HG02763 (cell line): ENCODE measurements around the gene PIK3IP1.
"Not testable (repeated sequence)": the region's sequence is repeated elsewhere in the genome, so short reads cannot be mapped to it uniquely, and the experiment has no call there.

Source experiments
- ATAC-seq: cut with Tn5 transposase; IDR thresholded peaks from one replicate; pipeline ENCODE4 v1.9.1; 2021; ENCODE audit warnings: mild to moderate bottlenecking, moderate library complexity; ENCODE audit not compliant: unreplicated experiment

Gene PIK3IP1

DNA sequence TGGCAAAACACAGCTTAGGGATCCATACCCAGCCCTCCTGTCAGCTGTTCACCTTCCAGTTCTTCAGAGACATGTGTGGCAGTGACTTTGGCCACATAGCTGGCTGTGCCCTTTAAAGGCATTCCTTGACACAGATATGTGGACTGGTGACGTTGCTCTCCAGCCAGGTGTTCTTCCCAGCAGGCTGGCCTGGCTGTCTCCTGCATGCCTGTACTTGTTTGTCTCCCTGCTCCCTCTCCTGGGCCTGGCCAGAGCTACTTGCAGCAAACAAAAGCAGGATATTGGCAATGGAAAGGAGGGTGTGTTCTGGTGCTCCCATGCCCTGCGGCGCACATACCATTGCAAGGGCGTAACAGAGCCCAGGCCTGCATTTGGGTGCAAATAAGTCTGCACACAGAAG, 38.3 kb downstream of the PIK3IP1 start:
- no peak for ATAC-seq

DNA sequence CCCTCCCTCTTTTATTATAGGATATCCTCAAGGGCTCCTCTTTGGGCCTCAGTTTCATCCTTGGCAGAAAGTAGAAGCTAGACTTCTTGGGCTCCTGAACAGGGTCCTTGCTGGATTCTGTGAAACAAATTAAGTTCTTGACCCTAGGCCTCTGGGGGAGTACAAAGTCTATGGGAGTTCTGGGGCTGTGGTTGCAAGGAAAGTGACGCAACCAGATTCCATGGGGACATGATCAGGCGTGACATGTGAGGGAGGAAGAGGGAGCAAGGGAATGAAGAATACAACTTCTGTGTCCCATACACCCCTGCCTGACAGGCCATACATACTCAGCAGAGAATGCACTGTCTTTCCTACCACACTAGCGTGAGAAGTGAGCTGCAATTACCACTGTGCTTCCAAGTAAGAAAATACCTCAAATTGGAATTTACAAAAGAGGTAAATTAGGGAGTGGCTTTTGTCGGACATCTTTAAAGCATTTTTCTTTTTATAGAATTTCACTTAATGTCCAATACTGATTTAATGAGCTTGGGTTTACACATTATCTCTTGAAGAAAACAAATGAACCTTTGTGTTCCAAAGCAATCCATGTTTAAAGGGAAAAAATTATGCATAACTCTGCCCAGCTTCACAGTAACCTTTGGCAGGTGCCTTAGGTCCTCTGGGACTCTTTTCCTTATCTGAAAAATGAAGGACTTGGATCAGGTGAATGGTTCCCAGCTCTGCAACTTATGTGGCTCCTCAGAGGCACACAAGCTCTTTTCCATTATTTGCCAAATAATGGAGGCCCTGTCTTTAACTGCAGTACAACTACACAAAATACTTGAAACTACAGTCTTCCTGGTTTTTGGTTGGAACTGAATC, 41.3 kb downstream of the PIK3IP1 start:
- ATAC-seq, result no peak

DNA sequence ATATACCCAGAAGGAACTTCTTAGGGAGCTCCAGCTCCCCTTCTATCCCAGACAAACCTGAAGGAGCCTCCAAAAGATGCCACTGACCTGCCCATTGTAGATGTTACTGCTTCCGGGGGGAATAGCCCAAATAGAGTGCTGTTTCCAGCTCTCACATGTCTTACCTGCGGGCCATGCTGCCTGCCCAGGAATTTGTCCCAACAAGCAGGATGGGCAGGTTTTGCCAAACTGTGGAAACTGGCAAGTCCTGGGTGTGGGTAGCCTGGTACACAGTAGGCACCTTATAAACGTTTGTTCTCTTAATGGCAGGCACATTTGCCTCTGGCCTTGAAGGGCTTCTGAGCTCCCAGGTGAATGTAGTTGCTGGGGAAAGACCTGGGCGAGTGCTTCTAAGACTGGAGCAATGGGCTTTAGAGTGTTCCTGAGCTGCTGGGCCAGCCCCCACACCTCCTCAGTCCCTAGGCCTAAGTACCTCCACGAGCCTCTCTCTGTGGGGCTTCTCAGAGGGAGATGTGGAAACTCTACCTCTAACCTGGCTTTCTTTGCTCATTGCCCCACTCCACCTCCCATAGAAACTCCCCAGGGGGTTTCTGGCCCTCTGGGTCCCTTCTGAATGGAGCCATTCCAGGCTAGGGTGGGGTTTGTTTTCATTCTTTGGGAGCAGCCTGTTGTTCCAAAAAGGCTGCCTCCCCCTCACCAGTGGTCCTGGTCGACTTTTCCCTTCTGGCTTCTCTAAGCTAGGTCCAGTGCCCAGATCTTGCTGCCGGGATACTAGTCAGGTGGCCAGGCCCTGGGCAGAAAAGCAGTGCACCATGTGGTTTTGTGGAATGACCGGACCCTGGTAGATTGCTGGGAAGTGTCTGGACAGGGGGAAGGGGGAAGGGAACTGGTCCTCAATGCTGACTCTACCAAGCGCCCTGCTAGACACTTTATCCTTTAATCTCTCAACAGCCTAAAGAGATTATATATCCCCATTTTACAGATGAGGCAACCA, 43.0 kb downstream of the PIK3IP1 start:
- no peak for ATAC-seq

DNA sequence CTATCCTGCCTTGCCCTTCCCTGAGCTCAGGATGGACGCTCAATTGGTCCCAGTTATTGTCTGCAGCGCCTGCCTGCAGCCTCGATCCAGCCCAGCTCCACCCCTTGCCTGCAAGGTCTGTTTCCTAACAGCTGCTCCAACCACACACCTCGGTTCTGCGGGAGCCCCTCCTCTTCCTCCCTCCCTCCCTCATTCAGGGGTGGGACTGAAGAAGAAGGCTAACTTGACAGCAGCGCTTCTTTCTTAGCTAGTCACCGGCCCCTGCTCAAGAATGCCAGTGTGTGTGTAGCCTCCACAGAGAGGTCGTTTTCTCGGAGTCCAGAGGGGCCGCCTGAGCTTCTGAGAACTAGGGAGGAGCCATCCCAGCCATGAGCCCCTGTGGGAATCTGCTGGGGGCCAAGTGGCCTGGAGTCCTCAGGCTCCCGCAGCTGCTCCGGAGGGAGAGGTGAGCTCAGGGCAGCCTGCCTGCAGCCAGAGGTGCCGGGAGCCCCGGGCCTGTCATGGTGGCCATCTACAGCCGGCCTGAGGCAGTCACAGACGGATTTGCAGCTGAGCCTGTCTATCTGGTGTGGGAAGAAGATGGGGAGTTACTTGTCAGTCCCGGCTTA, 44.0 kb downstream of the PIK3IP1 start:
- no peak for ATAC-seq

DNA sequence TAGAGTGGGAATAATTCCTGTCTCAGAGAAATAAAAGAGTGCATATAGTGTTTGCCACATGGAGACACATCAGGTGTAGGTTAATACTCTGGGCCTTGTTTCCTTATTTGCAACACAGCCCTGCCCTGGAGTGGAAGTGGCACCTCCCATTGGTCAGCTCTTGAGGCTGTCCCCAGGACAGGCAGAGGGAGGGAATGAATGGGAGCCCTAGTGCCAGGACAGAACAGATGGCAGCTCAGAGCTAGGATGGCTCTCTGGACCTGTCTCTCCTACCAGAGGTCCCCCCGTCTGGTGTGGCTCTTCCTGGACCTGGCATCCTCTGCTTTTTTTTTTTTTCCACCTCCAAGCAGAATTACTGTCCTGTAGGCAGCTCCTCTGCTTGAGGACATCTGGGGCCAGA, 44.6 kb downstream of the PIK3IP1 start:
- ATAC-seq, result no peak

DNA sequence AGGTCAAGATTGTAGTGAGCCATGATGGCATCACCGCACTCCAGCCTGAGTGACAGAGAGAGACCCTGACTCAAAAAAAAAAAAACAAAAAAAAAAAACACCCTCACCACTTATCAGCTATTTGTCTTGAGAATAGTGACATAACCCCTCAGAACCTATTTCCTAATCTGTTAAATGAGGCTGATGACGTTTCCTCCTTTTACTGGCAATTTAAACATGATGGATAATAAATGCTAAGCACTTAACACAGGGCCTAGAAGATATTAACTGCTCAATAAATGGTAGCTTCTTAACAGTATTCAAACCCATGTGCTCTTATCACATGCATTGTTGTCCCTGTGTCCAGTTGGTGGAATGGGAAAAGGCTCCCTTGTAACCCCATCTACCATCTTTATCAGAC, 45.6 kb downstream of the PIK3IP1 start:
- ATAC-seq, result no peak

DNA sequence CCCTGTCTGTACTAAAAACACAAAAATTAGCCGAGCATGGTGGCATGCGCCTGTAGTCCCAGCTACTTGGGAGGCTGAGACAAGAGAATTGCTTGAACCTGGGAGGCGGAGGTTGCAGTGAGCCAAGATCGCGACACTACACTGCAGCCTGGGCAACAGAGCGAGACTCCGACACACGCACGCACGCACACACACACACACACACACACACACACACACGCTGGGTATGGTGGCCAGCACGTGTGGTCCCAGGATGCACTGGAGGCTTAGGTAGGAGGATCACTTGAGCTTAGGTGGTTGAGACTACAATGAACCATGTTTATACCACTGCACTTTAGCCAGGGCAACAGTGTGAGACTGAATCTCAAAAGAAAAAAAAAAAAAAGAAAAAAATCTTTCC, 46.3 kb downstream of the PIK3IP1 start:
- ATAC-seq, result not testable (repeated sequence)

DNA sequence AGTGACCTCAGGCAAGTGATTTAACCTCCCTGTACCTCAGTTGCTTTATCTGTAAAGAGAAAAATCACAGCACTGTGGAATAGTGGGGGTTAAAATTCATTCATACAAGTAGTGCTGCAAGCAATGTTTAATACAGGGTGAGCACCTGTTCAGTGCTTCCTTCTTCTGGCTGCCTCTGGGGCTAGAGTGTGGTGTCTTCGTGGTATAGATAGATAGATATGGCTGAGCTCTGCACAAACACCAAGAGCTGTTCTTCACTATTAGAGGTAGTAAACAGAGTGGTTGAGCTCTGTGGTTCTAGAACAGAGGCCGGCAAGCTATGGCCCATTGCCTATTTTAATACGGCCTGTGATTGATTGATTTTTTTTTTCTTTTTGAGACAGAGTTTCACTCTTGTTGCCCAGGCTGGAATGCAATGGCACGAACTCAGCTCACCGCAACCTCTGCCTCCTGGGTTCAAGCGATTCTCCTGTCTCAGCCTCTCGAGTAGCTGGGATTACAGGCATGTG, 47.3 kb downstream of the PIK3IP1 start:
- no peak for ATAC-seq

DNA sequence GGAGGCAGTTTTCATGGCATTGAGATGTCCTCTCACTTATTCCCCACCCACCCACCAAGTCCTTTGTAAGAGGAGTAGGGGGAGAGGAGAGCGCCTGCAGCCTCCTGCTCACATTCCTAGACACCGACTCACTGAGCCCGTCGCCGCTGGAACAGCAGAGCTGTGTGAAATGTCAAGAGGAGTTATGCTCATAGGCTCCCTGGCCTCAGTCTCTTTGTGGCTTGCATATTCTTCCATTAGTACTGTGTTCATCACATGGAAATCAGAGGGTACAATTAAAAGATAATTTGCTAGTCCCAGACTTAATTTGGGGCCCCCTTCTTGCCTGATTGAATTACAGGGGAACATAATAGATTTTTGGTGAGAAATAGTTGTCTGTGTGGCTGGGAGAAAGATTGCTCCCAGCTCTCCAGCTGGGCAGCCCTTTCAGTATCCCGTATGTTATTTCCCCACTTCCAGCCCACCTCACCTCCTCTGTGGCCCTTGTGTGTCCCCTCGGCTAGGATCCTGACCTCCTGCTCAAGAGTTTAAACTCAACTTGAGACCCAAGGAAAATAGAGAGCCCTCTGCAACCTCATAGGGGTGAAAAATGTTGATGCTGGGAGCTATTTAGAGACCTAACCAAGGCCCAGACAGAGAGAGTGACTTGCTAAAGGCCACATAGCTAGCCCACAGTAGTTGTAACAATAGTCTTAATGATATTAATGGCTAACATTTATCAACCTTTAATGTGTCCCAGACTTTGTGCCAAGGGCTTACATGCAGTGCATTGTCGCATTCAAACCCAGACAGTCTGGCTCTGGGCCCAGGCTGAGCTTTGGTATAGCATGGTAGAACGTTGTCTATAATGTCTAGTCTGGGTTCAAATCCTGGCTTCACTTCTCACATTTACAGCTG, 48.0 kb downstream of the PIK3IP1 start:
- no peak for ATAC-seq

DNA sequence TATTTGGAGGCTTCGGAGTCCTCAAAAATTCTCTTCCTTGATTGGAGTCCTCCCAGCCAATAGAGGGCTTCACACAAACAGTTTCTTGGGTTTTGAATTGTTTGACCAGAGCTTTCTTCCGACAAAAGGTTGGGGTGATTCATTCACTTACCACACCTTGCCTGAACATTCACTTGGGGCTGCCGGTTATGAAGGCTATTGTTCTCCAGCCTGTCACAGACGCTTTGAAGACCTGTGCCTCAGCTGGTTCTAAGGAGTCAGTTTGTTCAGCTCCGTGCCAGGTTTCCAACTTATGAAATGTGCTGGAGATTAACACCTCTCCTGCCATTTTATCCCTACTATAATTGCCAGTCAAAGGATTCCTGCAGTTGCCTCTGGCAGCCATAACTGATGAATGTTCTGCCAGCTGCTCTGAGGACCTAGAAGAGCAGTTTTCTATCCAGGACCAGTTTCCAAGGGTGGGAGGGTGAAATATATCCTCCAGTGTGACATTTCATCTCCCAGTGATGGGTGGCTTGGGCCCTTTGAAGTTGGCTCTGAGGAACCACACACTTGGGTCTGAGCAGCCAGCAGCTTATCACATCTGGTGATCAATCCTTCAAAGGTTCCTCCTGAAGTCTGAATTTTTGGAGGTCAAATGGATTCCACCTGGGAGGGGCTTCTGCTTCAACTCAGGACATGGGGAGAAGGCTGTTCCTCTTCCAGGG, 48.8 kb downstream of the PIK3IP1 start:
- ATAC-seq, result no peak

DNA sequence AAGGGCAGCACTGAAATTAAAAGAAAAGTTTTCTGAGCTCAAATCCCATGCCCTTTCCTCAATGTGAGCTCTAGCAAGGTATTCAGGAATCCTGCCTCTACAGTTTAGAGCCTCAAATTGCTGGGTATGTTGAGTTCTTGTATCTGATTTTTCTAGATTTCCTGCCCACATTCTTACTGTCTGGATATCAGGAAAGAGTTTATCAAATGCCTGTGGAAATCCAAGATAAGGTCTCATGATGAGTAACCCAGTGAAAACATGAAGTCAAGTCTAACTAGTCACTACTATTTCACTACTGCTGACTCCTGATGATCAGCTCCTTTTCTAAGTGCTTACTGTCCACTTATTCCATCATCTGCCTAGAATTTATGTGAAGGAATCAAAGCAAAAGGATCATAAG, 50.4 kb downstream of the PIK3IP1 start:
- no peak for ATAC-seq

DNA sequence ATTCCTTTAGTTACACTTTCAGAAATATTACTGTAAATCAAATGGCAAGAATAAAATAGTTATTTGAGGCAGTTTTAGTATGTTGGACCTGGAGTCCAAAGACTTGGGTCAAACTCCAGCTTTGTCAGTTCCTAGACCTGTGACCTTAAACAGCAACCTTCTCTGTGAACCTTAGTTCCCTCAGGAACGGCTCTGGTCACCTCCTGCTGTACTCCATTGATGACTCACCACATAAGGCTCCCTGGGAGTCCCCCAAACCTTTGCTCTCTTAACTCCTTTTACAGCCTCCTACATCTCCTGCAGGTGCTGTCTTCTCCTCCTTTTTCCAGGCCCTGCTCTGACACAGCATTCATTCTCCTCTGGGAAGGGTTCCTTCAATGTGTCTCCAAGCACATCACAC, 51.1 kb downstream of the PIK3IP1 start:
- ATAC-seq, result no peak

DNA sequence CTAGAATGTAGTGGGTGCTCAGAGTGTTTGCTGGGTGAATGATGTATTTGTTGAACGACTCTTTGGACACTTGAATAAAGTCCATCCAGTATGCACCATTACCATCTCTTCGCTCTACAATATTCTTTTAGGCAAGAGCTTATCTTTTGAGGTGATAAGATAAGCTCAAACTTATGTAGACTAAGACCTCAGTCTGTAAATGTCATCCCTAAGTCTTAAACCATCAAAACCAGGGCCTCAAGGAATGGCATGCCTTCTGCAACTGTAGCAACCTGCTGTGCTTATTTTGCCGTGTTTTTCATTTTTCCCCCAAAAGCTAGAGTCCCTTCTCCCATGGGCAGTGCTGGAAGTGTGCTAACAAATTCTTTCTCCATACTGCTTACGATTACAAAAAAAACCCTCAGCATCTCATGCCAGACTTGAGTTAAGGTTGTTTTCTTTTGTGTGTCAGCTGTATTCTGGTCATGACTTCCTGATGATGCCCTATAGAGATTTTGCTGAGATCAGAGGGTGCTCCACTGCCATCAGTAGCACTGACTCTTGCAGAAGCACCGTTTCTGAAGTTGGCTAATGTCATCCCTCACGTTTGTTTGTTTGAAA, 52.4 kb downstream of the PIK3IP1 start:
- ATAC-seq, result no peak

DNA sequence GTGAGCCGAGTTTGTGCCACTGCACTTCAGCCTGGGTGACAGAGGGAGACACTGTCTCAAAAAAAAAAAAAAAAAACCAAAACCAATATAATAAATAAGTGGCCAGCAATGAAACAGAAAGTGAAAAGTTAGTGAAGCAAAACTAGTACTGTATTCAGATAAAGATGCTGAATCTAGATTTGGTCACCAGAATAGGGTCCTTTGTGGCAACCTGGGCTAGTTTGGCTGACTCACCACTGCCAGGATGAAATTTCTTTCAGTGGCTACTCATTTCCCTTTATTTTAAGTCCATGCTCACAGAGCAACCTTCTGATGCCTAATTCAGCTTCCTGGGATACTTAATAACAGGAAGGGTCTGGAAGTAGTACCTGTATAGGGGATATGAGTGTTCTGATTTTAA, 54.2 kb downstream of the PIK3IP1 start:
- no peak for ATAC-seq

DNA sequence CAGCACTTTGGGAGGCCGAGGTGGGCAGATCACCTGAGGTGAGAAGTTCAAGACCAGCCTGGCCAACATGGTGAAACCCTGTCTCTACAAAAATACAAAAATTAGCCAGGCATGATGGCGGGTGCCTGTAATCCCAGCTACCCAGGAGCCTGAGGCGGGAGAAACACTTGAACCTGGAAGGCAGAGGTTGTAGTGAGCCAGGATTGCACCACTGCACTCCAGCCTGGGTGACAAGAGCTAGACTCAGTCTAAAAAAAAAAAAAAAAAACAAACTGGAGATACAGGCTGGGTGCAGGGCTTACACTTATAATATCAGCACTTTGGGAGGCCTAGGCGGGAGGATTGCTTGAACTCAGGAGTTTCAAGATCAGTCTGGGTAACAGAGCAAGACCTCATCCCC, 56.2 kb downstream of the PIK3IP1 start:
- not testable (repeated sequence) for ATAC-seq

DNA sequence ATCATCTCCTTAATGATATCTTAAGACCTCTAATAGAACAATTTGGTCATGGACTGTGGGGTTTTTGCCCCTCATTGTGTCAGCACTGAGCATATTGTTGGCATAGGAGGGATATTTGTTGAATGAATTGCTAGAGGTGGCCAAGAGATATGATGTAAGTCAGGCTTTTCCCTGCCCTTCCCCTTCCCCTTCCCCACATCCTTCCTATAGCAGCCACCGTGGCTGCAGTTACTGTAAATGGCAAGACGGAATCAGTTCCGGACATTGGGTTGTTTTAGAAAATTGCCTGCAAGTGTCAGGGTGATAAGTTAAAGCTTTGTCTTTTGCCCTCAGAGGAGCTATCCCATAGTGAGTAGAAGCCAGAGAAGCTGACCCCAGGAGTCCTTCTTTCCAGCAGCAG, 57.2 kb downstream of the PIK3IP1 start:
- no peak for ATAC-seq

DNA sequence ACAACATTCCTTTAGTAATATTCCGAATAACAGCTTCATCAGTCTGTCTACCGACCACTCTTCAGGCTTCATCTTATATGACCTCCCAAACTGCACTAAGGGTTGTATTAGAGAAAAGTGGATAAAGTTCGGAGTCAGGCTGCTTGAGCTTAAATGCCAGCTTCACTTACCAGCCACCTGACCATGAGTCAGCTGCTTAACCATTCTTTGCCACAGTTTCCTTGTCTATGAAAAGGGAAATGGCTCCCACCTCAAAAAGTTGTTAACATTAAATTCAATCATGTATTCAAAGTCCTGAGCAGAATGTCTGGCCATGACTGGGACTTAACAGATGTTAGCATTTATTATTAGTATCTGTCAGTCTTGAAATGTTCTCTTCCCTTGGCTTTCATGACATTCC, 59.3 kb downstream of the PIK3IP1 start:
- no peak for ATAC-seq
